GM12864 (cell line): ENCODE measurements around the gene TMC4.
"Not testable (repeated sequence)": the region's sequence is repeated elsewhere in the genome, so short reads cannot be mapped to it uniquely, and the experiment has no call there.

Source experiments
- DNase-seq: peaks from one replicate; pipeline ENCODE4 v3.0.0-alpha.2; 2011; ENCODE audit warnings: low read depth
- H3K4me3 ChIP-seq: 2 replicates; pipeline ENCODE4 v1.5.1; 2011; ENCODE audit warnings: mild to moderate bottlenecking, low read depth, low read length, control low read depth
- TF ChIP-seq, protein P1 (sequence below): IDR thresholded peaks from 2 replicates; pipeline ENCODE4 v1.5.1; 2011; ENCODE audit warnings: low read depth, mild to moderate bottlenecking, moderate library complexity, low read length, control low read depth, inconsistent platforms; ENCODE audit errors: missing control alignments

TMC4 gene

DNA sequence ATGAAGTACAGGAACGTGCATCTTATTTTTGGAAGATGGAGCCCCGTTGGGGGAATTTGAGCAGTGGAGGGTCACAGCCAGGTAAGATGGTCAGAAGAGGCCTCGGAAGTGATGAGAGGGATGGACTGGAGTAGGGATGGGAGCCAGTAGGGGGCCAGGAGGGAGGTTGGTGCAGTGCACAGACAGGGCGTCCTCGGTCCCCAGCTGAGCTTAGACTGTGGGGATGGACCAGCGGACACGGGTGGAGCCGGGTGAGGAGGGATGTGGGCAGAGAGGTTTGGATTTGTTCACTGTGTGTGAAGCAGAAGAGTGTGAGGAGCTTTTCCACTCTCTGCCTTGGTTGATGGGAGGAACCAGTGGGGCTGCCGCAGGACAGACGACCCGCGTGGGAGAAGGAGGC, 38.3 kb upstream of the TMC4 start:
- DNase-seq, result no peak
- TF ChIP-seq, protein P1, sequence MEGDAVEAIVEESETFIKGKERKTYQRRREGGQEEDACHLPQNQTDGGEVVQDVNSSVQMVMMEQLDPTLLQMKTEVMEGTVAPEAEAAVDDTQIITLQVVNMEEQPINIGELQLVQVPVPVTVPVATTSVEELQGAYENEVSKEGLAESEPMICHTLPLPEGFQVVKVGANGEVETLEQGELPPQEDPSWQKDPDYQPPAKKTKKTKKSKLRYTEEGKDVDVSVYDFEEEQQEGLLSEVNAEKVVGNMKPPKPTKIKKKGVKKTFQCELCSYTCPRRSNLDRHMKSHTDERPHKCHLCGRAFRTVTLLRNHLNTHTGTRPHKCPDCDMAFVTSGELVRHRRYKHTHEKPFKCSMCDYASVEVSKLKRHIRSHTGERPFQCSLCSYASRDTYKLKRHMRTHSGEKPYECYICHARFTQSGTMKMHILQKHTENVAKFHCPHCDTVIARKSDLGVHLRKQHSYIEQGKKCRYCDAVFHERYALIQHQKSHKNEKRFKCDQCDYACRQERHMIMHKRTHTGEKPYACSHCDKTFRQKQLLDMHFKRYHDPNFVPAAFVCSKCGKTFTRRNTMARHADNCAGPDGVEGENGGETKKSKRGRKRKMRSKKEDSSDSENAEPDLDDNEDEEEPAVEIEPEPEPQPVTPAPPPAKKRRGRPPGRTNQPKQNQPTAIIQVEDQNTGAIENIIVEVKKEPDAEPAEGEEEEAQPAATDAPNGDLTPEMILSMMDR, result no peak
- H3K4me3 ChIP-seq, result no peak overlapping the region

DNA sequence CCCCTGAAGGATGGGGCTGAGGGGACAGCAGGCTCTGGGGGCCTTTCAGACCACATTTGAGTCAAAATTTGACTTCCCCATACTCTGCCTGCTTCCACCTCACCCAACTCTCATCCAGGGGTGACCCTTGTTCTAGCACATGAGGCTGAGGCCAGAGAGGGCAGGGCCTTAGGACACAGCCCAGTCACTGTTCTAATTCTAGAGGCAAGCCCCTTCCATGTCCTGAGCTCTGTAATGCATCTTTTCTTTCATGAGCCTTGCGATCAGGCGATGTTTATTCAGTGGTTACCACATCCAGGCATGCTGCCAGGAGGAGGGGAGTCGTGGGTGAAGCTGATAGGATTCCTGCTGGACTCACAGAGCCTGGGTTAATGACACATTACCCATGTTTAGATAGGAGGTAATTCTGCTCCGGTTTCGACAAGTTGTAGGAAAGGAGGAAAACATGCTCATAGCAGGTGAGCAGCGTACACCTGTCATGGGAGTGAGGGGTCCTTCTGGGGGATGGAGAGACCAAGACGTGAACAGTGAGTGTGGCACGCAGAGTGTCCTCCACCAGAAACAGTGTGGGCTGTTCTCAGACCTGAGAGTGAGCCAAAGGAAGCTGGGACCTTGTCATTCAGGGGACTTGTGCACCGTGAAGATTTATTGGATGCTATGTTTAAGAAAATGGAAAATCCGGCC, 37.0 kb upstream of the TMC4 start:
- DNase-seq, result no peak
- H3K4me3 ChIP-seq, result no peak overlapping the region
- TF ChIP-seq, protein P1, result no peak

DNA sequence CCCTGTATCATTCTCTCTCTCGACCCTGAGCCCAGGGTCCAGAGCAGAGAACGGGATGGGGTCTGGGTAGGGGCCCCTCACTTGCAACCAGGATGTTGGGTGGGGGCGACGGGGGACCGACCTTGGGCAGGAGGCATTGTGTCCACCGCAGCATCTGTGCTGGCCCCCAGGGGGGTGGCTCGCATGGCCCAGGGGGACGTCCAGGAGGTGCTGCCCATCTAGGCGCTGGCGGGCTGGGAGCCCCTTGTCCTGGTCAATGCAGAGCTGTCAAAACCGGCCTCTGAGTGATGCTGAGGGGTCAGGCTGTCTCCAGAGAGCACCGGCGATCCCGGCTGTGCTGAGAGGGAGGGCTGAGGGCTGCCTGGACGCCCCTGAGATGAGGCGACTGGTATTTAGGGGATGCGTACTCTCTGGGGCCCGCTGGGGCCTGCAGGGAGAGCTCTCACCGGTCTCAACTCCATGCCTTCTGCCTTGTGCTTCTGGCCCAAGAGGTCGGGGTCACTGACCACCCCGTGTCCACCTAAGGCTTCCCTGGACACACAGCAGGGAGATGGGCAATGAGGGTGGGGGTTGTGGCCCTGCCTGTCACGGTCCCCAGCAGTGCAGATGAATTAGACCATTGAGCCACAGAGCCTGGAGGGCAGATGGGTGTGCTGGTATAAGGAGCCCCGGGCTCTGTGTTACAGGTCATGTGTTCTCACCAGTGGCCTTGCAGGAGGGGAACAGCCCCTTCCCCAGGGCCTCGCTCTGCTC, 36.3 kb upstream of the TMC4 start:
- no peak for DNase-seq
- TF ChIP-seq, protein P1, result no peak
- H3K4me3 ChIP-seq, result no peak overlapping the region

DNA sequence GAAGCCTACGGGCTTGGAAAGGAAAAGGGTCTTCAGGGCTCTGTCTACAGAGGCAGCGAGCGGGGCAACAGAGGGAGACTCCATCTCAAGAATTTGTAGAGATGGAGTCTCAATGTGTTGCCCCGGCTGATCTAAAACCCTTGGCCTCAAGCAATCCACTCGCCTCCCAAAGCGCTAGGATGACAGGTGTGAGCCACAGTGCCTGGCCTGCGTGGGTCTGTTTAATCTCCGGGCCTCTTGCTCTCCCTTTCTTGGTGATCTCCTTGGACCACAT, 35.8 kb upstream of the TMC4 start:
- no peak for DNase-seq
- H3K4me3 ChIP-seq, result no peak overlapping the region
- TF ChIP-seq, protein P1, result no peak

DNA sequence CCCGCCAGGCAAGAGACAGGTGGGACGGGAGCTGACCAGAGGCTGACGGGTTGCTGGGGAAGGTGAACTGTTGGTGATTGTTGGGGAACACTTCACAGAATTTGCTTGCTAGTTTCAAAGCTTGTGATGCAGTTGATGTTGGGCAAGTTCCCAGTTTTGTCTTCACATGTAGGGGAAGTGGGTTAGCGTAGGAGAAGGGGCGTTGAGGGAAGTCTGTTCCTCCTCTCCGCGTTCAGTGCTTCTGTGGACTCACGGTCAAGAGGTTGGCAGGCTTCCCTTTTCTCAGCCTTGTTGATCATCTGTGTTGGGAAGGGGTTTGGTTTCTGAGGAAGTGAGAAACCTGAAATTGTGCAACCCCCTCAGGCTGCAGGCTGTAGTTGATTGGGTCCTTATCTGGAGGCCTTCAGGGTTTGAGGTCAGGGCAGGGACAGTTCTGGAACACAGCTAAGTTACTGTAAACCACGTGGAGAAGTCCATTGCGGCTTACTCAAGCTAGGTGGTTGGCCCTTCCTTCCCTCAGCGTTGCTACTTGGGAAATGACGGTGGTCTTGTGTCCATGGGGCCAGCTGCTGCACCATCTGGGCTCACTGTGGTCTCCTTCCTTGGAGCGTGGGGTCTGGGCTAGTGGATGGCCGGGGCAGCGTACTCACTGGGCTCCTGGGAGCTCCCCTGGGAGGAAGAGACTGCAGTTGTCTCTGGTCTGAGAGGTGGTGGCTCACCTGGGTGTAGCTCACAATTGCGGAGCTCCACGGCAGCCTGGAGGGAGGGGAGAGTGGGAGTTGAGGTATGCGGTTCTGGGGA, 35.2 kb upstream of the TMC4 start:
- TF ChIP-seq, protein P1, result no peak
- DNase-seq, result peak; percentile 72
- H3K4me3 ChIP-seq, result no peak overlapping the region

DNA sequence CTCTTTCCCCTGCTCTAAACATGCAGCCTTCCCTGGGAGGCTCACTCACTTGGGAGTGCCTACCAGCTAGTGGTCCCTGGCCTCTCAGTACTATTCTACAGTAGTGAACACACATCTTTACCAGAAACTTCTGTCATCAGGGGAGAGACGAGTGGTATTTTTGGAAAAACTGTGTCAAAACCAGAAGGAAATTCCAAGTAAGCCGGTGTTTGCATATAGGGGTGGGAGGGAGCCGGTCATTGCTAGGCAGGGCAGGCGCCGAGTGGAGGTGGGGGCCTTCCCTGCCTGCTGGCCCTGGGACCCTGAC, 34.7 kb upstream of the TMC4 start:
- no peak for DNase-seq
- TF ChIP-seq, protein P1, result no peak
- no peak overlapping the region for H3K4me3 ChIP-seq

DNA sequence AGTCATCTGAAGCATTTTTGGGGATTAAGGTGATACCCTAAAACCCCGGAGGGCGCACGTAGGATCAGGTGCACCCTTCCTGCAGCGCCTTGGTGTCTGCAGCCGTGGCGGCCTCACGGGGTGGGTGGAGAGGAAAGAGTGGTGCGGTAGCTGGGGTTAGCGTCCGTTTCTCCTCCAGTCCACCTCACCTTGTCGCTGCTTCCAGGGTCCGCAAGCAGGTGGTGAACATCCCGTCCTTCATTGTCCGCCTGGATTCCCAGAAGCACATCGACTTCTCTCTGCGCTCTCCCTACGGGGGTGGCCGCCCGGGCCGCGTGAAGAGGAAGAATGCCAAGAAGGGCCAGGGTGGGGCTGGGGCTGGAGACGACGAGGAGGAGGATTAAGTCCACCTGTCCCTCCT, 34.2 kb upstream of the TMC4 start:
- not testable (repeated sequence) for H3K4me3 ChIP-seq, DNase-seq
